ENCODE measurements around the gene TTC17.
"Not testable (repeated sequence)": the region's sequence is repeated elsewhere in the genome, so short reads cannot be mapped to it uniquely, and the experiment has no call there.

Gene TTC17

GRCh38 chr11:43459246-43459645 is 100.5 kb downstream of the TTC17 start:
- no peak for DNase-seq

- DNase-seq, result no peak
Observed at GRCh38 chr11:43462359-43462758, 103.6 kb downstream of the TTC17 start.

GRCh38 chr11:43467958-43468357 is 109.2 kb downstream of the TTC17 start:
- DNase-seq, result no peak

GRCh38 chr11:43477491-43477890 is 118.8 kb downstream of the TTC17 start:
- DNase-seq, result not testable (repeated sequence)

- no peak for DNase-seq
Observed at GRCh38 chr11:43486141-43486540, 127.4 kb downstream of the TTC17 start.

GRCh38 chr11:43489869-43490465 is 131.2 kb downstream of the TTC17 start:
- DNase-seq, result no peak

- DNase-seq, result no peak
Observed at GRCh38 chr11:43492701-43493100, 134.0 kb downstream of the TTC17 start.

- DNase-seq, result no peak
Observed at GRCh38 chr11:43493431-43493830, 134.7 kb downstream of the TTC17 start.

GRCh38 chr11:43497144-43497543 is 138.4 kb downstream of the TTC17 start:
- no peak for DNase-seq

GRCh38 chr11:43498561-43498960 is 139.8 kb downstream of the TTC17 start:
- no peak for DNase-seq

- DNase-seq, result no peak
Observed at GRCh38 chr11:43503417-43503816, 144.7 kb downstream of the TTC17 start.

GRCh38 chr11:43504316-43504950 is 145.7 kb downstream of the TTC17 start:
- DNase-seq, result no peak

GRCh38 chr11:43505171-43505570 is 146.5 kb downstream of the TTC17 start:
- DNase-seq, result no peak

GRCh38 chr11:43507171-43507570 is 148.5 kb downstream of the TTC17 start:
- DNase-seq, result no peak

- DNase-seq, result no peak
Observed at GRCh38 chr11:43508511-43508918, 149.8 kb downstream of the TTC17 start.

GRCh38 chr11:43511959-43512358 is 153.2 kb downstream of the TTC17 start:
- DNase-seq, result no peak

GRCh38 chr11:43515090-43515489 is 156.4 kb downstream of the TTC17 start:
- DNase-seq, result no peak

- no peak for DNase-seq
Observed at GRCh38 chr11:43516316-43516850, 157.7 kb downstream of the TTC17 start.

- no peak for DNase-seq
Observed at GRCh38 chr11:43517518-43517917, 158.8 kb downstream of the TTC17 start.

- no peak for DNase-seq
Observed at GRCh38 chr11:43518408-43519160, 159.9 kb downstream of the TTC17 start.

GRCh38 chr11:43521471-43521870 is 162.8 kb downstream of the TTC17 start:
- DNase-seq, result no peak

- DNase-seq, result no peak
Observed at GRCh38 chr11:43523632-43524031, 164.9 kb downstream of the TTC17 start.

GRCh38 chr11:43532041-43532440 is 173.3 kb downstream of the TTC17 start:
- no peak for DNase-seq
